GM21619 (cell line): Measurements from ENCODE around the gene NXPH4.

Experiments
- ATAC-seq: cut with Tn5 transposase; IDR thresholded peaks from one replicate; pipeline ENCODE4 v1.9.1; 2021; ENCODE audit not compliant: unreplicated experiment

The NXPH4 gene

GRCh38 chr12:57216014-57216911 lies at the start of gene NXPH4:
NXPH4 (plus strand) TSS chr12:57216794; CDS start chr12:57216970, 176 bp downstream.
- no peak for ATAC-seq

GRCh38 chr12:57166971-57167371 lies 49.6 kb upstream of the NXPH4 start:
- ATAC-seq = no peak

GRCh38 chr12:57168058-57168457 lies 48.5 kb upstream of the NXPH4 start:
- ATAC-seq = no peak

- no peak for ATAC-seq
These were observed 47.4 kb upstream of the NXPH4 start for GRCh38 chr12:57169046-57169795.

- ATAC-seq = no peak
These were observed 46.6 kb upstream of the NXPH4 start for GRCh38 chr12:57169969-57170368.

- ATAC-seq = no peak
These were observed 46.2 kb upstream of the NXPH4 start for GRCh38 chr12:57170408-57170807.

- no peak for ATAC-seq
These were observed 45.7 kb upstream of the NXPH4 start for GRCh38 chr12:57170927-57171326.

- ATAC-seq = no peak
These were observed 44.9 kb upstream of the NXPH4 start for GRCh38 chr12:57171668-57172067.

- ATAC-seq = no peak
These were observed 43.5 kb upstream of the NXPH4 start for GRCh38 chr12:57173089-57173488.

- ATAC-seq = no peak
These were observed 42.9 kb upstream of the NXPH4 start for GRCh38 chr12:57173683-57174082.

- no peak for ATAC-seq
These were observed 41.0 kb upstream of the NXPH4 start for GRCh38 chr12:57175428-57176138.

- no peak for ATAC-seq
These were observed 40.5 kb upstream of the NXPH4 start for GRCh38 chr12:57176139-57176477.

- no peak for ATAC-seq
These were observed 39.7 kb upstream of the NXPH4 start for GRCh38 chr12:57176846-57177245.

- no peak for ATAC-seq
These were observed 39.2 kb upstream of the NXPH4 start for GRCh38 chr12:57177354-57177753.

- no peak for ATAC-seq
These were observed 38.4 kb upstream of the NXPH4 start for GRCh38 chr12:57178213-57178612.

GRCh38 chr12:57179331-57180086 lies 37.1 kb upstream of the NXPH4 start:
- no peak for ATAC-seq

- no peak for ATAC-seq
These were observed 36.1 kb upstream of the NXPH4 start for GRCh38 chr12:57180321-57180989.

- ATAC-seq = no peak
These were observed 35.5 kb upstream of the NXPH4 start for GRCh38 chr12:57181072-57181471.

GRCh38 chr12:57181561-57182155 lies 34.9 kb upstream of the NXPH4 start:
- ATAC-seq = no peak
